ENCODE data around the gene GNG8. TPM values are rescaled to one million over a fixed set of nuclear protein-coding genes. Genes with fewer than 3 reads are reported as not detected.
"Not testable (repeated sequence)": the region's sequence is repeated elsewhere in the genome, so short reads cannot be mapped to it uniquely, and the experiment has no call there.

Gene GNG8
- total RNA-seq, 1 experiment from 2014 or later, result not detected

GRCh38 chr19:46630586-46631205 lies 5.3 kb downstream of the GNG8 start:
- DNase-seq (ENCODE audit: low read depth, low spot score) (no peak), ATAC-seq (no peak)
- RAD21 ChIA-PET (ENCODE audit: low non-redundant PET in 1 of 2, low total read pairs in 2 of 2, uncharacterized antibody in 2 of 2, unreplicated experiment in 2 of 2), result no interaction called here
- POLR2A ChIA-PET, result interaction anchor here (0.5 kb wide), 1 partner anchor 199 kb away, joined by 3 read pairs; no protein-coding TSS in a partner anchor
- BruUV-seq (replicated peaks), result no TSS peak
- H3K9ac ChIP-seq (ENCODE audit: low read length), result no peak overlapping the region
- CTCF ChIA-PET, result interaction anchor here (2.0 to 2.5 kb wide), 2 partner anchors 16 to 31 kb away, joined by 5 to 8 read pairs; partner anchors contain the start of gene DACT3
- peaks cover 12 to 18% of the 10 kb centered on the region in 2 experiments; a peak in 3 of 4 replicates for H3K4me1 ChIP-seq (ENCODE audit: control insufficient read depth in 1 of 2, insufficient read depth in 2 of 2, low read length in 2 of 2)
- H2AFZ ChIP-seq (ENCODE audit: low read depth, low read length, poor library complexity, severe bottlenecking), result no peak overlapping the region
- H3K9me3 ChIP-seq (ENCODE audit: control insufficient read depth in 1 of 2, insufficient read depth in 1 of 2, low read depth in 1 of 2, low read length in 2 of 2), result no peaks in the 10 kb centered on the region
- no peaks in the 10 kb centered on the region for H3K36me3 ChIP-seq (ENCODE audit: control insufficient read depth in 1 of 2, insufficient read depth in 2 of 2, low read length in 2 of 2)
- no peaks in the 10 kb centered on the region for H4K20me1 ChIP-seq (ENCODE audit: insufficient read depth)
- H3K4me3 ChIP-seq (replicated peaks in 1 of 2; ENCODE audit: low read depth in 1 of 2, low read length in 2 of 2), result no peak overlapping the region
- intact Hi-C loops (cut with micrococcal nuclease), result no loop called here
- H3K4me2 ChIP-seq (ENCODE audit: low read length), result no peak overlapping the region
- TF ChIP-seq EGR1 (IDR thresholded peaks at IDR 0.05; ENCODE audit: low read depth) (no peak), TCF7L2 (IDR thresholded peaks at IDR 0.05; ENCODE audit: borderline replicate concordance, extremely low read depth, insufficient read depth, insufficient read length) (no peak), SP1 (IDR thresholded peaks at IDR 0.05; ENCODE audit: low read depth) (no peak), EZH2phosphoT487 (IDR thresholded peaks at IDR 0.05; ENCODE audit: borderline replicate concordance) (no peak), JUND (IDR thresholded peaks at IDR 0.05) (no peak), FOSL1 (IDR thresholded peaks at IDR 0.05; ENCODE audit: low read depth) (no peak), CBX3 (IDR thresholded peaks at IDR 0.05; ENCODE audit: low read depth) (no peak), ZNF274 (IDR thresholded peaks at IDR 0.05; ENCODE audit: low read depth, low read length) (no peak), EZH2 (IDR thresholded peaks at IDR 0.05) (no peak)
- H3K9me2 ChIP-seq (ENCODE audit: insufficient read depth), result no peaks in the 10 kb centered on the region
- no peaks in the 10 kb centered on the region for H3K27me3 ChIP-seq (ENCODE audit: insufficient read depth, low read length)
- H3K27ac ChIP-seq (ENCODE audit: low read depth, low read length), result no peak overlapping the region
- H3K79me2 ChIP-seq (ENCODE audit: insufficient read depth, low read length), result no peaks in the 10 kb centered on the region

- Histone ChIP-seq H3K27me3 (ENCODE audit: insufficient read depth, low read length) (no peaks in the 10 kb centered on the region), H3K9ac (ENCODE audit: low read length) (no peak overlapping the region), H3K4me2 (ENCODE audit: low read length) (no peak overlapping the region), H3K4me1 (ENCODE audit: control insufficient read depth in 1 of 2, insufficient read depth in 2 of 2, low read length in 2 of 2) (peaks cover 8 to 25% of the 10 kb centered on the region in 2 experiments; a peak in 3 of 4 replicates), H4K20me1 (ENCODE audit: insufficient read depth) (no peaks in the 10 kb centered on the region), H3K27ac (ENCODE audit: low read depth, low read length) (no peak overlapping the region), H3K79me2 (ENCODE audit: insufficient read depth, low read length) (no peaks in the 10 kb centered on the region), H2AFZ (ENCODE audit: low read depth, low read length, poor library complexity, severe bottlenecking) (no peak overlapping the region), H3K9me3 (ENCODE audit: control insufficient read depth in 1 of 2, insufficient read depth in 1 of 2, low read depth in 1 of 2, low read length in 2 of 2) (no peaks in the 10 kb centered on the region), H3K4me3 (replicated peaks in 1 of 2; ENCODE audit: low read depth in 1 of 2, low read length in 2 of 2) (no peak overlapping the region), H3K9me2 (ENCODE audit: insufficient read depth) (no peaks in the 10 kb centered on the region), H3K36me3 (ENCODE audit: control insufficient read depth in 1 of 2, insufficient read depth in 2 of 2, low read length in 2 of 2) (no peaks in the 10 kb centered on the region)
- TF ChIP-seq TCF7L2 (IDR thresholded peaks at IDR 0.05; ENCODE audit: borderline replicate concordance, extremely low read depth, insufficient read depth, insufficient read length), result no peak
- ATAC-seq (no peak), DNase-seq (ENCODE audit: low read depth, low spot score) (no peak)
- BruUV-seq (replicated peaks), result no TSS peak
- intact Hi-C loops (cut with micrococcal nuclease), result no loop called here
- ChIA-PET POLR2A (no interaction called here), RAD21 (ENCODE audit: low non-redundant PET in 1 of 2, low total read pairs in 2 of 2, uncharacterized antibody in 2 of 2, unreplicated experiment in 2 of 2) (no interaction called here), CTCF (interaction anchor here (1.1 to 1.6 kb wide), 2 partner anchors 15 to 32 kb away, joined by 4 to 6 read pairs; partner anchors contain the start of gene DACT3)
These were observed 6.4 kb downstream of the GNG8 start for GRCh38 chr19:46629546-46630025.

- ATAC-seq; intact Hi-C loops (cut with micrococcal nuclease): not testable (repeated sequence)
These were observed 7.0 kb downstream of the GNG8 start for GRCh38 chr19:46628970-46629369.

More at GRCh38 chr19:46628970-46629369, 7.0 kb downstream of the GNG8 start:
- H3K27ac ChIP-seq (ENCODE audit: low read depth, low read length); H3K4me3 ChIP-seq (replicated peaks in 1 of 2; ENCODE audit: low read depth in 1 of 2, low read length in 2 of 2); H3K27me3 ChIP-seq (ENCODE audit: insufficient read depth, low read length); H2AFZ ChIP-seq (ENCODE audit: low read depth, low read length, poor library complexity, severe bottlenecking); H3K36me3 ChIP-seq (ENCODE audit: control insufficient read depth in 1 of 2, insufficient read depth in 2 of 2, low read length in 2 of 2); DNase-seq (ENCODE audit: low read depth, low spot score); H3K9ac ChIP-seq (ENCODE audit: low read length); H4K20me1 ChIP-seq (ENCODE audit: insufficient read depth); H3K9me3 ChIP-seq (ENCODE audit: control insufficient read depth in 1 of 2, insufficient read depth in 1 of 2, low read depth in 1 of 2, low read length in 2 of 2); H3K9me2 ChIP-seq (ENCODE audit: insufficient read depth); H3K4me2 ChIP-seq (ENCODE audit: low read length); POLR2A ChIA-PET; H3K79me2 ChIP-seq (ENCODE audit: insufficient read depth, low read length); BruUV-seq (replicated peaks): not testable (repeated sequence)
- RAD21 ChIA-PET (ENCODE audit: low non-redundant PET in 1 of 2, low total read pairs in 2 of 2, uncharacterized antibody in 2 of 2, unreplicated experiment in 2 of 2), result interaction anchor here in 1 of 2 experiments (1.0 kb wide), 1 partner anchor 33 kb away, joined by 3 read pairs; no protein-coding TSS in a partner anchor
- CTCF ChIA-PET, result interaction anchor here (1.1 to 1.6 kb wide), 2 partner anchors 15 to 32 kb away, joined by 4 to 6 read pairs; partner anchors contain the start of gene DACT3
- peaks cover 6 to 21% of the 10 kb centered on the region in 2 experiments; a peak in 3 of 4 replicates for H3K4me1 ChIP-seq (ENCODE audit: control insufficient read depth in 1 of 2, insufficient read depth in 2 of 2, low read length in 2 of 2)

Data from HCT116 (cell line).